SH-SY5Y (cell line): ENCODE results near the gene GNAI1.

Source experiments
- GATA2 ChIP-seq: IDR thresholded peaks from 2 replicates; pipeline ENCODE4 v1.6.1; 2011; ENCODE audit warnings: mild to moderate bottlenecking, low read depth, low read length
- GATA3 ChIP-seq: IDR thresholded peaks from 2 replicates; pipeline ENCODE4 v1.6.1; 2011; ENCODE audit warnings: low read depth, mild to moderate bottlenecking, low read length, moderate library complexity

DNA sequence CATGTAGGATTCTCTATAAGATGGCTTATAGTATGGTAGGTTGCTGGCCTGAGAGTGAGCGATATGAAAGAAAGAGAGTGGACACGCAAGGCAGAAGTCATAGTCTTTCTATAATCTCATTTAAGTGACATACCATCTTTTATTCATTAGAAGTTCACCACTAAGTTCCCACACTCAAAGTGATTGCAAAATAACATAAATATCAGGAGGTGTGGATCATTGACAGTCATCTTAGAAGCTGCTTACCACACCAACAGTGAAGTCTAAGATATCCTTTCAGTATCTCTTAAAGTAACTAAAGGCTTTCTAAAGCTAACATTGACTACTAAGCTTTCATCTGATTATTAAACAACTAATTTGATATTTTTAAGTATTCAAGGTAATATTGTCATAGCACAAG, 36.9 kb upstream of the GNAI1 start:
- TF ChIP-seq GATA2 (no peak), GATA3 (no peak)
